Heart right ventricle (tissue), 16 donors: ENCODE data around the gene ATP5F1A. TPM values are rescaled to one million over a fixed set of nuclear protein-coding genes. Genes with fewer than 3 reads are reported as not detected.
A peak's percentile ranks its signal among the peaks of the same experiment; 100 is the strongest.

ENCODE experiments used
- ATAC-seq, 8 donors: fragments of 200-7000 bp; cut with Tn5 transposase; one replicate each; pipeline ENCODE4 v1.9.1; 2020; ENCODE audit warnings: mild to moderate bottlenecking in 8 of 8, moderate library complexity in 8 of 8, moderate number of reproducible peaks in 1 of 8
- DNase-seq, 2 donors: peaks; one replicate each; pipeline ENCODE4 v3.0.0-alpha.2; 2020
- H3K27ac ChIP-seq, 10 donors: fragments of 200-600 bp; sonication (generic) in 2 of 10; one replicate each; pipeline versions ENCODE4 v1.5.0 to v1.8.0; 2020 to 2022; ENCODE audit warnings: mild to moderate bottlenecking in 3 of 10
- H3K27me3 ChIP-seq, 7 donors: fragments of 200-600 bp; one replicate each; pipeline ENCODE4 v1.8.0; 2021 to 2022; ENCODE audit warnings: mild to moderate bottlenecking in 2 of 7
- H3K36me3 ChIP-seq, 9 donors: fragments of 200-600 bp; sonication (generic) in 1 of 9; one replicate each; pipeline versions ENCODE4 v1.5.0 to v1.8.0; 2020 to 2022; ENCODE audit warnings: mild to moderate bottlenecking in 2 of 9
- H3K4me1 ChIP-seq, 9 donors: fragments of 200-600 bp; sonication (generic) in 1 of 9; one replicate each; pipeline versions ENCODE4 v1.5.0 to v1.8.0; 2020 to 2022; ENCODE audit warnings: mild to moderate bottlenecking in 4 of 9
- H3K4me3 ChIP-seq, 10 donors: fragments of 200-600 bp; sonication (generic) in 2 of 10; one replicate each; pipeline versions ENCODE4 v1.5.0 to v1.8.0; 2020 to 2022; ENCODE audit warnings: mild to moderate bottlenecking in 7 of 10, moderate library complexity in 2 of 10
- H3K9me3 ChIP-seq, 11 donors: fragments of 200-600 bp in 10 of 11; sonication (generic) in 2 of 11; one replicate each; pipeline versions ENCODE4 v1.5.0 to v1.8.0; 2013 to 2022; ENCODE audit warnings: mild to moderate bottlenecking in 2 of 11, control low read depth in 1 of 11, moderate library complexity in 1 of 11
- CTCF ChIP-seq, 9 donors: fragments of 200-600 bp; sonication (generic) in 2 of 9; IDR thresholded peaks; one replicate each; pipeline versions ENCODE4 v1.5.0 to v1.8.0; 2021 to 2022; ENCODE audit warnings: antibody characterized with exemption in 9 of 9, mild to moderate bottlenecking in 5 of 9, moderate library complexity in 1 of 9
- WGBS, 2 donors: extraction: QIAGEN DNeasy Blood & Tissue Kit; methylation state at CpG; one replicate each; pipeline ENCODE4 v1.1.7; 2013; ENCODE audit warnings: inconsistent platforms in 1 of 2; 5-methylcytosine and 5-hydroxymethylcytosine counted together
- intact Hi-C, 10 donors: fragments of 100-400 bp; cut with DNase I; formaldehyde crosslinking; loops; one replicate each; pipeline versions ENCODE4 v1.11.1 to v1.14.2; 2022
- polyA plus RNA-seq, 2 donors: library from polyadenylated mRNA; stranded (reverse); fragments of 200-250 nt; gene quantifications; one replicate each; pipeline ENCODE4 v1.2.3, GENCODE V29; 2013
- total RNA-seq, 10 donors: library from RNA; stranded (reverse); fragmentation: NEBNext Ultra II Directional in 3 of 10; extraction: Animal tissue kit (Norgen Biotek cat#: 25700) in 3 of 10; gene quantifications; one replicate each; pipeline versions ENCODE4 v1.2.1 to v1.2.4, GENCODE V29; 2021 to 2023
- donor health status: Arrhythmogenic right ventricular cardiomyopathy.
- donor health status: ischemic (EF 13 %, LVEDD 7.1; RV severe dilation, severe dysfunction).
- donor health status: healthy with polysubstance abuse.
- donor health status: DM: no; HTN: yes; CAD: no.
- donor health status: DM: no; HTN: no; CAD: no.
- donor health status: ischemic (EF 25% LVEDD 6.9; RV normal size, moderate dysfunction).
- donor health status: ischemic (EF 25% LVEDD 5.7; RV mildly dilated, moderate dysfunction).
- donor health status: healthy.
- donor health status: DM: yes; HTN: yes; CAD: no.
- donor health status: Ischemic cardiomyopathy.
- donor health status: ischemic (EF 35%, LVEDD 5.7; RV mildly dilated, moderate dysfunction).
- donor health status: nonischemic (EF 11% LVEDD 7.7; RV severe dilation, severe dysfunction).
- donor health status: DM: yes; HTN: yes; CAD: no.
- donor health status: PGD.
- donor health status: ischemic (EF 29% LVEDD 5.4; RV normal size, mild dysfunction).
- donor health status: nonischemic (EF 23%, LVEDD 6.1; RV moderate dilation, normal function).

ATP5F1A gene
- total and polyA plus RNA-seq, 12 donors, result 613 to 2,460 (median 1,904) TPM

GRCh38 chr18:46068763-46069162 lies 29.3 kb downstream of the ATP5F1A start:
- H3K27me3 ChIP-seq, result no peaks in the 10 kb centered on the region
- DNase-seq (no peak), ATAC-seq (no peak)
- peaks cover 3 to 53% (median 20%) of the 10 kb centered on the region in 9 donors for H3K4me1 ChIP-seq
- intact Hi-C loops, result loop anchor here in 2 of 10 donors (10.0 kb wide), 2 partner anchors 384 to 404 kb away; no protein-coding TSS in a partner anchor
- no peak overlapping the region for H3K27ac ChIP-seq
- 30 to 32% methylated on average over 1 of the region's 1 CpG for WGBS, 2 donors
- H3K9me3 ChIP-seq, result peaks cover 0 to 8% (median 0%) of the 10 kb centered on the region in 11 donors
- H3K4me3 ChIP-seq, result no peak overlapping the region
- no peak for TF ChIP-seq CTCF (IDR thresholded peaks at IDR 0.05)
- no peaks in the 10 kb centered on the region for H3K36me3 ChIP-seq

- H3K4me1 ChIP-seq, result peaks cover 3 to 41% (median 10%) of the 10 kb centered on the region in 9 donors
- intact Hi-C loops, result loop anchor here in 2 of 10 donors (10.0 kb wide), 2 partner anchors 383 to 403 kb away; no protein-coding TSS in a partner anchor
- DNase-seq (no peak), ATAC-seq (peak in 1 of 8 donors; percentile 27)
- H3K4me3 ChIP-seq, result no peak overlapping the region
- H3K36me3 ChIP-seq, result no peaks in the 10 kb centered on the region
- 63 to 75% methylated on average over 5 of the region's 5 CpGs for WGBS, 2 donors
- H3K9me3 ChIP-seq, result peaks cover 0 to 8% (median 0%) of the 10 kb centered on the region in 11 donors
- no peak for TF ChIP-seq CTCF (IDR thresholded peaks at IDR 0.05)
- no peaks in the 10 kb centered on the region for H3K27me3 ChIP-seq
- no peak overlapping the region for H3K27ac ChIP-seq
Observed at GRCh38 chr18:46067438-46068007, 30.6 kb downstream of the ATP5F1A start.

- Histone ChIP-seq H3K36me3 (no peaks in the 10 kb centered on the region), H3K27me3 (no peaks in the 10 kb centered on the region), H3K9me3 (peaks cover 0 to 4% (median 0%) of the 10 kb centered on the region in 11 donors), H3K4me1 (peaks cover 0 to 25% (median 0%) of the 10 kb centered on the region in 9 donors), H3K27ac (no peak overlapping the region), H3K4me3 (no peak overlapping the region)
- no peak for DNase-seq
- 94 to 98% methylated on average over 5 of the region's 5 CpGs for WGBS, 2 donors
- TF ChIP-seq CTCF (IDR thresholded peaks at IDR 0.05), result no peak
- no peak for ATAC-seq
- intact Hi-C loops, result loop anchor here in 2 of 10 donors (10.0 kb wide), 2 partner anchors 378 to 398 kb away; no protein-coding TSS in a partner anchor
Observed at GRCh38 chr18:46062781-46063180, 35.3 kb downstream of the ATP5F1A start.

- intact Hi-C loops, result loop anchor here in 2 of 10 donors (10.0 kb wide), 2 partner anchors 377 to 397 kb away; no protein-coding TSS in a partner anchor
- Histone ChIP-seq H3K4me3 (no peak overlapping the region), H3K4me1 (peaks cover 0 to 25% (median 0%) of the 10 kb centered on the region in 9 donors), H3K36me3 (no peaks in the 10 kb centered on the region), H3K27ac (no peak overlapping the region), H3K9me3 (no peaks in the 10 kb centered on the region), H3K27me3 (no peaks in the 10 kb centered on the region)
- no peak for TF ChIP-seq CTCF (IDR thresholded peaks at IDR 0.05)
- DNase-seq, result no peak
- 94 to 100% methylated on average over 1 of the region's 1 CpG for WGBS, 2 donors
- ATAC-seq, result no peak
Observed at GRCh38 chr18:46061796-46062195, 36.3 kb downstream of the ATP5F1A start.
